CD14-positive monocyte (primary cell): ENCODE results near the gene ABI1. TPM values are rescaled to one million over a fixed set of nuclear protein-coding genes. Genes with fewer than 3 reads are reported as not detected.

Source experiments
- DNase-seq, 3 donors: peaks; one replicate each; pipeline ENCODE4 v3.0.0-alpha.2; 2011 to 2022
- H2AFZ ChIP-seq: 2 replicates; pipeline ENCODE4 v1.6.0; 2012; ENCODE audit warnings: mild to moderate bottlenecking, low read depth, low read length, inconsistent platforms; ENCODE audit not compliant: insufficient read depth, poor library complexity, severe bottlenecking
- H3K27ac ChIP-seq, 2 donors: 1 replicate in 1 of 2; 2 replicates in 1 of 2; pipeline ENCODE4 v1.5.1; 2012 to 2013; ENCODE audit warnings: low read length in 2 of 2, control low read depth in 1 of 2, inconsistent platforms in 1 of 2, low read depth in 1 of 2, mild to moderate bottlenecking in 1 of 2
- H3K27me3 ChIP-seq, 2 donors: one replicate each; pipeline versions ENCODE4 v1.6.0 to v1.6.1; 2011 to 2013; ENCODE audit warnings: low read length in 2 of 2; ENCODE audit not compliant: control insufficient read depth in 2 of 2, insufficient read depth in 2 of 2
- H3K36me3 ChIP-seq, 2 donors: replicated peaks in 1 of 2; 1 replicate in 1 of 2; 2 replicates in 1 of 2; pipeline versions ENCODE4 v1.5.1 to v1.6.1; 2012 to 2013; ENCODE audit warnings: low read length in 2 of 2, control low read depth in 1 of 2, inconsistent platforms in 1 of 2, mild to moderate bottlenecking in 1 of 2; ENCODE audit not compliant: insufficient read depth in 2 of 2, control insufficient read depth in 1 of 2
- H3K4me1 ChIP-seq, 2 donors: 1 replicate in 1 of 2; 2 replicates in 1 of 2; pipeline versions ENCODE4 v1.5.1 to v1.6.1; 2012 to 2013; ENCODE audit warnings: low read length in 2 of 2, control low read depth in 1 of 2, inconsistent platforms in 1 of 2, mild to moderate bottlenecking in 1 of 2, moderate library complexity in 1 of 2; ENCODE audit not compliant: insufficient read depth in 2 of 2, control insufficient read depth in 1 of 2
- H3K4me2 ChIP-seq: replicated peaks from 2 replicates; pipeline ENCODE3; 2012; ENCODE audit warnings: low read length, moderate library complexity, mild to moderate bottlenecking; ENCODE audit not compliant: poor library complexity, severe bottlenecking; ENCODE audit errors: extremely low read depth
- H3K4me3 ChIP-seq, 3 experiments: fragments of 200-600 bp in 1 of 3; sonication (generic) in 1 of 3; replicated peaks in 1 of 3; 1 replicate in 2 of 3; 2 replicates in 1 of 3; pipeline ENCODE4 v1.5.1; 2011 to 2013; ENCODE audit warnings: low read length in 3 of 3, mild to moderate bottlenecking in 3 of 3, control low read depth in 2 of 3, low read depth in 2 of 3, inconsistent platforms in 1 of 3, moderate library complexity in 1 of 3
- H3K79me2 ChIP-seq: 2 replicates; pipeline ENCODE4 v1.6.0; 2012; ENCODE audit warnings: mild to moderate bottlenecking, control low read depth, inconsistent platforms, low read length, moderate library complexity; ENCODE audit not compliant: insufficient read depth
- H3K9ac ChIP-seq: 2 replicates; pipeline ENCODE4 v1.6.0; 2017; ENCODE audit warnings: low read length, mild to moderate bottlenecking; ENCODE audit not compliant: insufficient read depth, poor library complexity, severe bottlenecking
- H3K9me3 ChIP-seq, 2 donors: replicated peaks in 1 of 2; 1 replicate in 1 of 2; 2 replicates in 1 of 2; pipeline versions ENCODE4 v1.5.1 to v1.6.1; 2012 to 2013; ENCODE audit warnings: low read length in 2 of 2, control low read depth in 1 of 2; ENCODE audit not compliant: control insufficient read depth in 1 of 2, insufficient read depth in 1 of 2
- H4K20me1 ChIP-seq: 2 replicates; pipeline ENCODE4 v1.6.0; 2012; ENCODE audit warnings: mild to moderate bottlenecking, low read length, control low read depth, moderate library complexity; ENCODE audit not compliant: insufficient read depth
- H3K27ac Mint-ChIP-seq, 7 donors: one replicate each; pipeline ENCODE4 v1.8.0; 2020; ENCODE audit warnings: mild to moderate bottlenecking in 7 of 7, mixed read lengths in 7 of 7, moderate library complexity in 6 of 7, inconsistent platforms in 2 of 7
- H3K27me3 Mint-ChIP-seq, 3 donors: one replicate each; pipeline ENCODE4 v1.8.0; 2021 to 2022; ENCODE audit warnings: low read depth in 3 of 3, mild to moderate bottlenecking in 3 of 3, mixed read lengths in 3 of 3, moderate library complexity in 3 of 3, inconsistent platforms in 1 of 3
- H3K36me3 Mint-ChIP-seq, 2 donors: one replicate each; pipeline ENCODE4 v1.8.0; 2020; ENCODE audit warnings: mixed read lengths in 2 of 2, inconsistent platforms in 1 of 2, mild to moderate bottlenecking in 1 of 2
- H3K4me1 Mint-ChIP-seq: one replicate; pipeline ENCODE4 v1.8.0; 2020; ENCODE audit warnings: mild to moderate bottlenecking, mixed read lengths
- H3K4me3 Mint-ChIP-seq, 2 donors: one replicate each; pipeline ENCODE4 v1.8.0; 2020; ENCODE audit warnings: mild to moderate bottlenecking in 2 of 2, mixed read lengths in 2 of 2, moderate library complexity in 1 of 2
- H3K9me3 Mint-ChIP-seq, 7 donors: one replicate each; pipeline ENCODE4 v1.8.0; 2020 to 2022; ENCODE audit warnings: mixed read lengths in 7 of 7, mild to moderate bottlenecking in 6 of 7, moderate library complexity in 6 of 7, inconsistent platforms in 2 of 7
- CTCF ChIP-seq: fragments of 200-600 bp; IDR thresholded peaks from one replicate; pipeline ENCODE4 v1.8.0; 2022; ENCODE audit warnings: antibody characterized with exemption, mild to moderate bottlenecking
- WGBS: methylation state at CpG from one replicate; pipeline ENCODE4 v1.1.5; 2013; ENCODE audit warnings: missing lambda C conversion rate; ENCODE audit not compliant: insufficient coverage; 5-methylcytosine and 5-hydroxymethylcytosine counted together
- intact Hi-C, 2 donors: fragments of 100-400 bp; cut with micrococcal nuclease; formaldehyde crosslinking; loops; one replicate each; pipeline versions ENCODE4 v1.15.0 to v1.15.1; 2023
- polyA plus RNA-seq, 3 donors: library from polyadenylated mRNA; depleted of rRNA in 1 of 3; unstranded in 2 of 3; stranded (reverse) in 1 of 3; fragments of 300-500 nt in 2 of 3; fragments of >200 nt in 1 of 3; fragmentation: Illumina TruSeq in 2 of 3; gene quantifications; 1 replicate in 2 of 3; 2 replicates in 1 of 3; pipeline ENCODE4 v1.2.3, GENCODE V29; 2012 to 2021

ABI1 gene
- polyA plus RNA-seq, 3 donors = 39.8 to 77.2 (median 61.5) TPM

- intact Hi-C loops = no loop called here
- H3K4me1 ChIP-seq = peaks cover 20 to 21% of the 10 kb centered on the region in 2 donors
Measured at GRCh38 chr10:26779176-26779860, 81.4 kb downstream of the ABI1 start.

GRCh38 chr10:26777686-26778085 is 83.1 kb downstream of the ABI1 start:
- Histone ChIP-seq H3K27me3 (no peaks in the 10 kb centered on the region), H3K4me1 (peaks cover 20 to 21% of the 10 kb centered on the region in 2 donors), H3K9me3 (no peaks in the 10 kb centered on the region), H3K79me2 (peaks cover 98% of the 10 kb centered on the region), H3K9ac (no peak overlapping the region), H3K4me3 (no peak overlapping the region), H2AFZ (no peak overlapping the region), H3K4me2 (no peak overlapping the region), H3K36me3 (peaks cover 4 to 17% of the 10 kb centered on the region in 2 donors), H3K27ac (peak overlapping the region in 1 of 2 donors; percentile 30), H4K20me1 (peaks cover 100% of the 10 kb centered on the region)
- Mint-ChIP-seq H3K36me3 (peaks cover 15 to 17% of the 10 kb centered on the region in 2 donors), H3K4me3 (no peak overlapping the region), H3K27ac (peak overlapping the region in 3 of 7 donors; percentile 1 to 85 (median 61)), H3K4me1 (peaks cover 38% of the 10 kb centered on the region), H3K27me3 (peaks cover 0 to 2% (median 0%) of the 10 kb centered on the region in 3 donors), H3K9me3 (no peaks in the 10 kb centered on the region)
- no peak for DNase-seq
- WGBS = no CpG with 5 or more reads among the region's 2 CpGs
- intact Hi-C loops = no loop called here
- no peak for TF ChIP-seq CTCF

More at GRCh38 chr10:26779176-26779860, 81.4 kb downstream of the ABI1 start:
- no peak overlapping the region for H3K4me3 Mint-ChIP-seq
- no peaks in the 10 kb centered on the region for H3K9me3 Mint-ChIP-seq
- peak overlapping the region in 4 of 7 donors; percentile 6 to 33 (median 21) for H3K27ac Mint-ChIP-seq
- H3K36me3 ChIP-seq = peaks cover 4 to 17% of the 10 kb centered on the region in 2 donors
- no peak overlapping the region for H3K9ac ChIP-seq
- H3K79me2 ChIP-seq = peaks cover 98% of the 10 kb centered on the region
- H3K4me3 ChIP-seq = no peak overlapping the region
- H3K4me1 Mint-ChIP-seq = peaks cover 48% of the 10 kb centered on the region
- H3K27me3 ChIP-seq = no peaks in the 10 kb centered on the region
- no peak overlapping the region for H2AFZ ChIP-seq
- H3K36me3 Mint-ChIP-seq = peaks cover 17% of the 10 kb centered on the region in 2 donors
- H3K9me3 ChIP-seq = no peaks in the 10 kb centered on the region
- peaks cover 100% of the 10 kb centered on the region for H4K20me1 ChIP-seq
- 92% methylated on average over 2 of the region's 4 CpGs for WGBS
- H3K4me2 ChIP-seq = no peak overlapping the region
- no peaks in the 10 kb centered on the region for H3K27me3 Mint-ChIP-seq
- peak; percentile 10 to 45 (median 39) for DNase-seq
- TF ChIP-seq CTCF = no peak
- peak overlapping the region in 1 of 2 donors; percentile 62 for H3K27ac ChIP-seq
